DMS153 (cell line): Measurements from ENCODE around the gene THTPA.
A peak's percentile ranks its signal among the peaks of the same experiment; 100 is the strongest.
"Not testable (repeated sequence)": the region's sequence is repeated elsewhere in the genome, so short reads cannot be mapped to it uniquely, and the experiment has no call there.

Experiments used
- DNase-seq: peaks from one replicate; lab custom pipeline; 2025; lab: John Stamatoyannopoulos, UW

The THTPA gene

GRCh38 chr14:23583761-23584526, 27.9 kb downstream of the THTPA start:
- not testable (repeated sequence) for DNase-seq

- DNase-seq = not testable (repeated sequence)
Measured at GRCh38 chr14:23584527-23585203, 28.6 kb downstream of the THTPA start.

GRCh38 chr14:23588884-23589598, 33.0 kb downstream of the THTPA start:
- DNase-seq = peak; percentile 83

- DNase-seq = no peak
Measured at GRCh38 chr14:23589606-23590005, 33.5 kb downstream of the THTPA start.

- no peak for DNase-seq
Measured at GRCh38 chr14:23590198-23590597, 34.1 kb downstream of the THTPA start.

- not testable (repeated sequence) for DNase-seq
Measured at GRCh38 chr14:23594191-23594590, 38.1 kb downstream of the THTPA start.

GRCh38 chr14:23600322-23600707, 44.2 kb downstream of the THTPA start:
- DNase-seq = no peak

GRCh38 chr14:23600806-23601205, 44.7 kb downstream of the THTPA start:
- DNase-seq = no peak

- DNase-seq = no peak
Measured at GRCh38 chr14:23601424-23601823, 45.4 kb downstream of the THTPA start.

- DNase-seq = no peak
Measured at GRCh38 chr14:23601845-23602180, 45.7 kb downstream of the THTPA start.

- no peak for DNase-seq
Measured at GRCh38 chr14:23602181-23603095, 46.4 kb downstream of the THTPA start.

- DNase-seq = no peak
Measured at GRCh38 chr14:23603103-23603502, 47.0 kb downstream of the THTPA start.

- no peak for DNase-seq
Measured at GRCh38 chr14:23604148-23604547, 48.1 kb downstream of the THTPA start.

GRCh38 chr14:23604675-23605170, 48.7 kb downstream of the THTPA start:
- DNase-seq = no peak

- no peak for DNase-seq
Measured at GRCh38 chr14:23605931-23606585, 50.0 kb downstream of the THTPA start.

GRCh38 chr14:23608454-23608853, 52.4 kb downstream of the THTPA start:
- DNase-seq = no peak

- DNase-seq = no peak
Measured at GRCh38 chr14:23609001-23609400, 52.9 kb downstream of the THTPA start.

- DNase-seq = not testable (repeated sequence)
Measured at GRCh38 chr14:23609411-23610089, 53.5 kb downstream of the THTPA start.
